Measurements from ENCODE around the gene CHCHD2.

DNA sequence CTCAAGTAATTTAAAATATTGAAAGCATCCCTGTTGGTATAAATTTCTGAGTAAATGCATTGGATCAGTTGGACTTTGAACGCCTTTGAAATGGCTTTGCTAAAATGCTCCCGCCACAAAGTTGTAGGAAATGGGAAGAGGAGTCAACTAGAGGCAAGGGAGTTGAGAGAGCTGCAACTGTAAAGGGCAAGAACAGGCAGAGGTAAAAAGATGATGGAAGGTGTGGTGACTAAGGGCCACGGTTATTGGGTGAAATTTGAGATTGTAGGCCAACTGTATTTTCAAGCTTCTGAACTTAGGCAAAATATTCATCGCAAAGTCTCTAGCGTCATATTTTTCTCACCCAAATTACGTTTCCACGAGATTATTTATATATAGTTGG lies 42.8 kb downstream of the CHCHD2 start:
- TF ChIP-seq, protein P1, sequence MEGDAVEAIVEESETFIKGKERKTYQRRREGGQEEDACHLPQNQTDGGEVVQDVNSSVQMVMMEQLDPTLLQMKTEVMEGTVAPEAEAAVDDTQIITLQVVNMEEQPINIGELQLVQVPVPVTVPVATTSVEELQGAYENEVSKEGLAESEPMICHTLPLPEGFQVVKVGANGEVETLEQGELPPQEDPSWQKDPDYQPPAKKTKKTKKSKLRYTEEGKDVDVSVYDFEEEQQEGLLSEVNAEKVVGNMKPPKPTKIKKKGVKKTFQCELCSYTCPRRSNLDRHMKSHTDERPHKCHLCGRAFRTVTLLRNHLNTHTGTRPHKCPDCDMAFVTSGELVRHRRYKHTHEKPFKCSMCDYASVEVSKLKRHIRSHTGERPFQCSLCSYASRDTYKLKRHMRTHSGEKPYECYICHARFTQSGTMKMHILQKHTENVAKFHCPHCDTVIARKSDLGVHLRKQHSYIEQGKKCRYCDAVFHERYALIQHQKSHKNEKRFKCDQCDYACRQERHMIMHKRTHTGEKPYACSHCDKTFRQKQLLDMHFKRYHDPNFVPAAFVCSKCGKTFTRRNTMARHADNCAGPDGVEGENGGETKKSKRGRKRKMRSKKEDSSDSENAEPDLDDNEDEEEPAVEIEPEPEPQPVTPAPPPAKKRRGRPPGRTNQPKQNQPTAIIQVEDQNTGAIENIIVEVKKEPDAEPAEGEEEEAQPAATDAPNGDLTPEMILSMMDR (IDR thresholded peaks at IDR 0.05; ENCODE audit: low read depth, low read length, poor library complexity, severe bottlenecking), result no peak
- TF ChIP-seq EZH2phosphoT487 (IDR thresholded peaks at IDR 0.05; ENCODE audit: borderline replicate concordance, low read length), result no peak

All from DOHH2 (cell line).